Measurements from ENCODE around the gene ANKRD33.

- no peak for TF ChIP-seq RCOR1 (IDR thresholded peaks at IDR 0.05; ENCODE audit: low read length)
- TF ChIP-seq SMC3 (IDR thresholded peaks at IDR 0.05; ENCODE audit: low read depth, low read length), result no peak
- no peak for TF ChIP-seq SIN3A (IDR thresholded peaks at IDR 0.05; ENCODE audit: borderline replicate concordance, low read depth, low read length)
- TF ChIP-seq, protein P1, sequence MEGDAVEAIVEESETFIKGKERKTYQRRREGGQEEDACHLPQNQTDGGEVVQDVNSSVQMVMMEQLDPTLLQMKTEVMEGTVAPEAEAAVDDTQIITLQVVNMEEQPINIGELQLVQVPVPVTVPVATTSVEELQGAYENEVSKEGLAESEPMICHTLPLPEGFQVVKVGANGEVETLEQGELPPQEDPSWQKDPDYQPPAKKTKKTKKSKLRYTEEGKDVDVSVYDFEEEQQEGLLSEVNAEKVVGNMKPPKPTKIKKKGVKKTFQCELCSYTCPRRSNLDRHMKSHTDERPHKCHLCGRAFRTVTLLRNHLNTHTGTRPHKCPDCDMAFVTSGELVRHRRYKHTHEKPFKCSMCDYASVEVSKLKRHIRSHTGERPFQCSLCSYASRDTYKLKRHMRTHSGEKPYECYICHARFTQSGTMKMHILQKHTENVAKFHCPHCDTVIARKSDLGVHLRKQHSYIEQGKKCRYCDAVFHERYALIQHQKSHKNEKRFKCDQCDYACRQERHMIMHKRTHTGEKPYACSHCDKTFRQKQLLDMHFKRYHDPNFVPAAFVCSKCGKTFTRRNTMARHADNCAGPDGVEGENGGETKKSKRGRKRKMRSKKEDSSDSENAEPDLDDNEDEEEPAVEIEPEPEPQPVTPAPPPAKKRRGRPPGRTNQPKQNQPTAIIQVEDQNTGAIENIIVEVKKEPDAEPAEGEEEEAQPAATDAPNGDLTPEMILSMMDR (IDR thresholded peaks at IDR 0.05), result no peak
- TF ChIP-seq FOXM1 (IDR thresholded peaks at IDR 0.05; ENCODE audit: low read depth), result no peak
- TF ChIP-seq YY1 (IDR thresholded peaks at IDR 0.05; ENCODE audit: low read depth), result no peak
- no peak for TF ChIP-seq EP300 (IDR thresholded peaks at IDR 0.05; ENCODE audit: borderline replicate concordance in 1 of 2, low read depth in 1 of 2, low read length in 1 of 2)
- TF ChIP-seq RAD21 (IDR thresholded peaks at IDR 0.05; ENCODE audit: low read length), result no peak
These were observed 50.8 kb downstream of the ANKRD33 start for GRCh38 chr12:51938726-51939125.

Data from SK-N-SH (cell line).